Measurements from ENCODE around the gene IGSF21.

GRCh38 chr1:18058981-18059605 lies 48.5 kb upstream of the IGSF21 start:
- TF ChIP-seq CTCF (IDR thresholded peaks at IDR 0.05) (no peak), HEYL (CRISPR knock-in tag; IDR thresholded peaks at IDR 0.05) (no peak)
